Effector memory CD4-positive, alpha-beta T cell (primary cell): ENCODE measurements around the gene NPM1.
"Not testable (repeated sequence)": the region's sequence is repeated elsewhere in the genome, so short reads cannot be mapped to it uniquely, and the experiment has no call there.

Experiments
- DNase-seq, 3 donors: peaks; one replicate each; pipeline ENCODE4 v3.0.0-alpha.2; 2020
- H3K27ac ChIP-seq: 2 replicates; pipeline ENCODE4 v1.7.0; 2013; ENCODE audit warnings: mild to moderate bottlenecking, low read length, moderate library complexity; ENCODE audit not compliant: insufficient read depth, poor library complexity, severe bottlenecking
- H3K27me3 ChIP-seq: replicated peaks from 2 replicates; pipeline ENCODE4 v1.7.0; 2013; ENCODE audit warnings: mild to moderate bottlenecking, low read length; ENCODE audit not compliant: insufficient read depth, control insufficient read depth, poor library complexity, severe bottlenecking
- H3K36me3 ChIP-seq: 2 replicates; pipeline ENCODE4 v1.7.0; 2013; ENCODE audit warnings: mild to moderate bottlenecking, low read length, moderate library complexity; ENCODE audit not compliant: control insufficient read depth, insufficient read depth
- H3K4me1 ChIP-seq: 2 replicates; pipeline ENCODE4 v1.7.0; 2013; ENCODE audit warnings: low read length, mild to moderate bottlenecking; ENCODE audit not compliant: control insufficient read depth, insufficient read depth, poor library complexity, severe bottlenecking
- H3K4me3 ChIP-seq: 2 replicates; pipeline ENCODE4 v1.7.0; 2013; ENCODE audit warnings: low read length, low read depth, mild to moderate bottlenecking; ENCODE audit not compliant: insufficient read depth, poor library complexity, severe bottlenecking
- H3K9me3 ChIP-seq: 2 replicates; pipeline ENCODE4 v1.7.0; 2013; ENCODE audit warnings: mild to moderate bottlenecking, low read length, moderate library complexity; ENCODE audit not compliant: control insufficient read depth

The NPM1 gene

DNA sequence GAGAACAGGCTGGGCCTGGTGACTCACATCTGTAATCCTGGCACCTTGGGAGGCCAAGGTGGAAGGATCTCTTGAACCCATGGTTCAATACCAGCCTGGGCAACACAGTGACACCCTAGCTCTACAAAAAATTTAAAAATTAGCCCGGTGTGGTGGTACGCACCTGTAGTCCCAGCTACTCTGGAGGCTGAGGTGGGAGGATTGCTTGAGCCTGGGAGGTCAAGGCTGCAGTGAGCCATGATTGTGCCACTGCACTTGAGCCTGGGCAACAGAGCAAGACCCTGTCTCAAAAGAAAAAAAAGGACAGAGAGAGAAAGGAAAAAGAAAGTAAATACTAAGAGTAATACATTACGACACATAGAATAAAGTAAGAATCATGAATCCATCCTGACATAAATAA, 24.4 kb upstream of the NPM1 start:
- not testable (repeated sequence) for DNase-seq, H3K9me3 ChIP-seq, H3K4me3 ChIP-seq, H3K27me3 ChIP-seq, H3K27ac ChIP-seq, H3K4me1 ChIP-seq, H3K36me3 ChIP-seq

DNA sequence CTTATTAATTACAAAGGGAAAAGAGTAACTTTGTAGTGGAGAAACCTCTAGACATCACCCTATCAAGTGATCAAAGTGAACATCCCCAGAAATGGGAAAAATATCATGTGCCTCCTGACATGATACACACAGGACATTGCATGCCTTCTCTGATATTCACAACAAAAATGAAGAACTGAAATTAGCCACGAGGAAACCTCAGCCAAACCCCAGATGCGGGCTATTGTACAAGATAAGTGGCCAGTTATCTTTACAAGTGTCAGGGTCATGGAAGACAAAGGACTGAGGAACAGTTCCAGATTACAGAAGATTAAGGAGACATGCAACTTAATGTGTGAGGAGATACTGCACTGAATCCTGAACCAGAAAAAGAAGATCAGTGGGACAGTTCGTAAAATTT, 23.8 kb upstream of the NPM1 start:
- no peaks in the 10 kb centered on the region for H3K9me3 ChIP-seq
- DNase-seq: no peak
- no peaks in the 10 kb centered on the region for H3K36me3 ChIP-seq
- no peak overlapping the region for H3K27ac ChIP-seq
- no peaks in the 10 kb centered on the region for H3K4me1 ChIP-seq
- H3K27me3 ChIP-seq: no peaks in the 10 kb centered on the region
- no peak overlapping the region for H3K4me3 ChIP-seq

- Histone ChIP-seq H3K27ac (no peak overlapping the region), H3K9me3 (no peaks in the 10 kb centered on the region), H3K36me3 (no peaks in the 10 kb centered on the region), H3K4me3 (no peak overlapping the region), H3K4me1 (no peaks in the 10 kb centered on the region), H3K27me3 (no peaks in the 10 kb centered on the region)
- no peak for DNase-seq
These were observed 22.3 kb upstream of the NPM1 start for GRCh38 chr5:171365351-171365750.

DNA sequence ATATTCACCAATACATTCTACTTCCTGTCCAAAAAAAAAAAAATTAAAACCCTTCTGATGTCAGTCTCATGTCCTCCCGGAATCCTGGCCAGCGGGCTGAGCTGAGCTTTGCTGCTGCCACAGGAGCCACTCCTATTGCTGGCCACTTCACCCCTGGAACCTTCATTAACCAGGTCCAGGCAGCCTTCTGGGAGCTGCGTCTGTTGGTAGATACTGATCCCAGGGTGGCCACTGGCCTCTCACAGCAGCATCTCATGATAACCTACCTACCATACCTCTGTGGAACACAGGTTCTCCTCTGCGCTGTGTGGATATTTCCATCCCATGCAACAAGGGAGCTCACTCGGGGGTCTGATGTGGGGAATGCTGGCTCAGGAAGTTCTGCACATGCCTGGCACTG, 21.0 kb upstream of the NPM1 start:
- no peaks in the 10 kb centered on the region for H3K9me3 ChIP-seq

GRCh38 chr5:171367424-171368370, 20.0 kb upstream of the NPM1 start:
- no peaks in the 10 kb centered on the region for H3K4me1 ChIP-seq
- DNase-seq: no peak
- H3K4me3 ChIP-seq: no peak overlapping the region
- H3K9me3 ChIP-seq: no peaks in the 10 kb centered on the region
- no peaks in the 10 kb centered on the region for H3K27me3 ChIP-seq
- no peaks in the 10 kb centered on the region for H3K36me3 ChIP-seq
- no peak overlapping the region for H3K27ac ChIP-seq

More for the DNA sequence above, 21.0 kb upstream of the NPM1 start:
- Histone ChIP-seq H3K4me1 (no peaks in the 10 kb centered on the region), H3K4me3 (no peak overlapping the region), H3K27ac (no peak overlapping the region), H3K36me3 (no peaks in the 10 kb centered on the region), H3K27me3 (no peaks in the 10 kb centered on the region)
- DNase-seq: no peak

DNA sequence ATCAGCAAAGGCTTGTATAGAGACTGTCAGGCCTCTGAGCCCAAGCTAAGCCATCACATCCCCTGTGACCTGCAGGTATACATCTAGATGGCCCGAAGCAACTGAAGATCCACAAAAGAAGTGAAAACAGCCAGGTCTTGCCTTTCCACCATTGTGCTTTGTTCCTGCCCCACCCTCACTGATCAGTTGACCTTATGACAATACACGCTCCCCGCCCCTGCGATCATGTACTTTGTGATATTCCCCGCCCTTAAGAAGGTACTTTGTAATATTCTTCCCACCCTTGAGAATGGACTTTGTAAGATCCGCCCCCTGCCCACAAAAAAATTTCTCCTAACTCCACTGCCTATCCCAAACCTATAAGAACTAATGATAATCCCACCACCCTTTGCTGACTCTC, 18.6 kb upstream of the NPM1 start:
- Histone ChIP-seq H3K9me3 (no peaks in the 10 kb centered on the region), H3K27me3 (no peaks in the 10 kb centered on the region), H3K4me3 (no peak overlapping the region), H3K4me1 (no peaks in the 10 kb centered on the region), H3K36me3 (no peaks in the 10 kb centered on the region), H3K27ac (no peak overlapping the region)
- DNase-seq: no peak

GRCh38 chr5:171369898-171370297, 17.8 kb upstream of the NPM1 start:
- no peaks in the 10 kb centered on the region for H3K27me3 ChIP-seq
- no peak overlapping the region for H3K27ac ChIP-seq
- no peak for DNase-seq
- H3K4me3 ChIP-seq: no peak overlapping the region
- no peaks in the 10 kb centered on the region for H3K36me3 ChIP-seq
- H3K4me1 ChIP-seq: no peaks in the 10 kb centered on the region
- H3K9me3 ChIP-seq: no peaks in the 10 kb centered on the region

- DNase-seq, H3K4me1 ChIP-seq, H3K27me3 ChIP-seq, H3K4me3 ChIP-seq, H3K36me3 ChIP-seq, H3K27ac ChIP-seq, H3K9me3 ChIP-seq: not testable (repeated sequence)
These were observed 16.8 kb upstream of the NPM1 start for GRCh38 chr5:171370881-171371280.

GRCh38 chr5:171371326-171371725, 16.3 kb upstream of the NPM1 start:
- Histone ChIP-seq H3K36me3 (no peaks in the 10 kb centered on the region), H3K27me3 (no peaks in the 10 kb centered on the region), H3K4me3 (no peak overlapping the region), H3K27ac (no peak overlapping the region), H3K9me3 (no peaks in the 10 kb centered on the region), H3K4me1 (no peaks in the 10 kb centered on the region)
- no peak for DNase-seq

GRCh38 chr5:171379961-171380360, 7.7 kb upstream of the NPM1 start:
- H3K27me3 ChIP-seq: no peaks in the 10 kb centered on the region
- H3K4me1 ChIP-seq: no peaks in the 10 kb centered on the region
- no peak overlapping the region for H3K4me3 ChIP-seq
- no peak overlapping the region for H3K27ac ChIP-seq
- H3K36me3 ChIP-seq: no peaks in the 10 kb centered on the region
- no peak for DNase-seq
- no peaks in the 10 kb centered on the region for H3K9me3 ChIP-seq
